Esophagus squamous epithelium (tissue), 5 donors: ENCODE results near the gene DISP2. TPM values are rescaled to one million over a fixed set of nuclear protein-coding genes. Genes with fewer than 3 reads are reported as not detected.

ENCODE experiments used
- DNase-seq: peaks from one replicate; lab custom pipeline; 2025; lab: John Stamatoyannopoulos, UW
- H3K27ac ChIP-seq, 4 donors: fragments of 200-600 bp; sonication (generic); one replicate each; pipeline ENCODE4 v1.5.1; 2016 to 2019; ENCODE audit warnings: mild to moderate bottlenecking in 1 of 4
- H3K27me3 ChIP-seq, 4 donors: fragments of 200-600 bp; sonication (generic); 1 replicate in 3 of 4; 2 replicates in 1 of 4; pipeline versions ENCODE4 v1.5.1 to v1.6.0; 2017 to 2021; ENCODE audit warnings: antibody characterized with exemption in 1 of 4
- H3K36me3 ChIP-seq, 3 donors: fragments of 200-600 bp; sonication (generic); one replicate each; pipeline ENCODE4 v1.5.1; 2016 to 2019
- H3K4me1 ChIP-seq, 3 donors: fragments of 200-600 bp; sonication (generic); one replicate each; pipeline ENCODE4 v1.5.1; 2017 to 2019
- H3K4me3 ChIP-seq, 4 donors: fragments of 200-600 bp; sonication (generic); 1 replicate in 3 of 4; 2 replicates in 1 of 4; pipeline ENCODE4 v1.5.1; 2016 to 2019; ENCODE audit warnings: mild to moderate bottlenecking in 2 of 4, moderate library complexity in 1 of 4
- H3K9me3 ChIP-seq, 3 donors: fragments of 200-600 bp; sonication (generic); one replicate each; pipeline ENCODE4 v1.5.1; 2016 to 2019
- CTCF ChIP-seq, 6 experiments: fragments of 450-650 bp in 4 of 6; fragments of 200-600 bp in 2 of 6; sonication (generic) in 2 of 6; IDR thresholded peaks; one replicate each; pipeline ENCODE4 v1.5.1; 2016 to 2019; ENCODE audit warnings: antibody characterized with exemption in 6 of 6, mild to moderate bottlenecking in 4 of 6, moderate library complexity in 4 of 6
- POLR2A ChIP-seq, 4 donors: fragments of 450-650 bp; IDR thresholded peaks; one replicate each; pipeline ENCODE4 v1.6.1; 2017; ENCODE audit warnings: antibody characterized with exemption in 4 of 4, mild to moderate bottlenecking in 4 of 4, moderate library complexity in 3 of 4
- WGBS, 2 donors: methylation state at CpG; one replicate each; pipeline ENCODE4 v1.1.5; 2018; 5-methylcytosine and 5-hydroxymethylcytosine counted together
- intact Hi-C: fragments of 100-400 bp; cut with DNase I; formaldehyde crosslinking; loops from one replicate; pipeline ENCODE4 v1.15.0; 2022
- total RNA-seq, 4 donors: library from RNA; depleted of rRNA; stranded (reverse); fragments of >200 nt; gene quantifications; one replicate each; pipeline ENCODE4 v1.1.0, GENCODE V29; 2016
- donor health status: DM: yes; HTN: yes; CAD: no.

DISP2 gene
- total RNA-seq, 4 donors from 2014 or later = under 0.01 TPM; not detected in 2

GRCh38 chr15:40331026-40331425 is 27.0 kb upstream of the DISP2 start:
- no peak for DNase-seq
- WGBS, 2 donors = 82 to 87% methylated on average over 7 of the region's 7 CpGs
- H3K36me3 ChIP-seq = peaks cover 0 to 11% (median 0%) of the 10 kb centered on the region in 3 donors
- no peak overlapping the region for H3K4me3 ChIP-seq
- no peaks in the 10 kb centered on the region for H3K9me3 ChIP-seq
- TF ChIP-seq CTCF (IDR thresholded peaks at IDR 0.05) (no peak), POLR2A (IDR thresholded peaks at IDR 0.05) (no peak)
- H3K4me1 ChIP-seq = peaks cover 24 to 85% (median 30%) of the 10 kb centered on the region in 3 donors
- peak overlapping the region in 1 of 4 donors; percentile 59 for H3K27ac ChIP-seq
- intact Hi-C loops = no loop called here
- no peaks in the 10 kb centered on the region for H3K27me3 ChIP-seq

- no peak overlapping the region for H3K4me3 ChIP-seq
- DNase-seq = no peak
- H3K36me3 ChIP-seq = peaks cover 0 to 12% (median 0%) of the 10 kb centered on the region in 3 donors
- peaks cover 30 to 85% (median 31%) of the 10 kb centered on the region in 3 donors for H3K4me1 ChIP-seq
- H3K9me3 ChIP-seq = no peaks in the 10 kb centered on the region
- no peaks in the 10 kb centered on the region for H3K27me3 ChIP-seq
- TF ChIP-seq CTCF (IDR thresholded peaks at IDR 0.05) = no peak
- no peak for TF ChIP-seq POLR2A (IDR thresholded peaks at IDR 0.05)
- intact Hi-C loops = no loop called here
- 89 to 94% methylated on average over 7 of the region's 7 CpGs for WGBS, 2 donors
- H3K27ac ChIP-seq = no peak overlapping the region
These were observed 26.4 kb upstream of the DISP2 start for GRCh38 chr15:40331637-40332036.

GRCh38 chr15:40332113-40332781 is 25.8 kb upstream of the DISP2 start:
- Histone ChIP-seq H3K27me3 (no peaks in the 10 kb centered on the region), H3K4me1 (peaks cover 33 to 85% (median 35%) of the 10 kb centered on the region in 3 donors), H3K36me3 (peaks cover 0 to 15% (median 0%) of the 10 kb centered on the region in 3 donors), H3K9me3 (no peaks in the 10 kb centered on the region), H3K4me3 (no peak overlapping the region), H3K27ac (peak overlapping the region in 2 of 4 donors; percentile 31 to 92)
- TF ChIP-seq CTCF (IDR thresholded peaks at IDR 0.05) = no peak
- TF ChIP-seq POLR2A (IDR thresholded peaks at IDR 0.05) = no peak
- intact Hi-C loops = no loop called here
- 74 to 78% methylated on average over 8 of the region's 8 CpGs for WGBS, 2 donors
- DNase-seq = no peak

- peak overlapping the region in 1 of 4 donors; percentile 7 for H3K4me3 ChIP-seq
- WGBS, 2 donors = 14 to 15% methylated on average over 2 to 6 of the region's 12 CpGs
- peaks cover 47 to 85% (median 52%) of the 10 kb centered on the region in 3 donors for H3K4me1 ChIP-seq
- TF ChIP-seq POLR2A (IDR thresholded peaks at IDR 0.05) (peak in 1 of 4 donors; percentile 38), CTCF (IDR thresholded peaks at IDR 0.05) (peak in 1 of 6 experiments; percentile 9)
- peaks cover 0 to 19% (median 0%) of the 10 kb centered on the region in 3 donors for H3K36me3 ChIP-seq
- H3K27ac ChIP-seq = peak overlapping the region; percentile 70 to 95 (median 94)
- no peak for DNase-seq
- no peaks in the 10 kb centered on the region for H3K9me3 ChIP-seq
- intact Hi-C loops = no loop called here
- H3K27me3 ChIP-seq = no peaks in the 10 kb centered on the region
These were observed 24.0 kb upstream of the DISP2 start for GRCh38 chr15:40333922-40334492.

GRCh38 chr15:40334541-40334940 is 23.5 kb upstream of the DISP2 start:
- intact Hi-C loops = no loop called here
- WGBS, 2 donors = 33 to 60% methylated on average over 1 of the region's 3 CpGs
- TF ChIP-seq CTCF (IDR thresholded peaks at IDR 0.05) (no peak), POLR2A (IDR thresholded peaks at IDR 0.05) (no peak)
- peaks cover 0 to 19% (median 0%) of the 10 kb centered on the region in 3 donors for H3K36me3 ChIP-seq
- no peaks in the 10 kb centered on the region for H3K9me3 ChIP-seq
- peaks cover 53 to 88% (median 57%) of the 10 kb centered on the region in 3 donors for H3K4me1 ChIP-seq
- no peak for DNase-seq
- peak overlapping the region; percentile 70 to 95 (median 94) for H3K27ac ChIP-seq
- no peak overlapping the region for H3K4me3 ChIP-seq
- H3K27me3 ChIP-seq = no peaks in the 10 kb centered on the region
